K562 (cell line): ENCODE data around the gene CIAO1. TPM values are rescaled to one million over a fixed set of nuclear protein-coding genes. Genes with fewer than 3 reads are reported as not detected.

ENCODE experiments used
- ADNP ChIP-seq: fragments of 200-800 bp; sonication (Bioruptor generic); IDR thresholded peaks from 2 replicates; pipeline ENCODE4 v1.6.1; 2016; ENCODE audit warnings: missing genetic modification characterization, missing compliant biosample characterization
- CBX3 ChIP-seq, 2 experiments: IDR thresholded peaks; 1 replicate in 1 of 2; 2 replicates in 1 of 2; pipeline ENCODE4 v1.6.1; 2012; ENCODE audit warnings: inconsistent platforms in 2 of 2, low read length in 2 of 2, borderline replicate concordance in 1 of 2, control low read depth in 1 of 2
- CHD4 ChIP-seq: fragments of 200-600 bp; sonication (generic); IDR thresholded peaks from 3 replicates; pipeline ENCODE4 v1.6.1; 2012; ENCODE audit warnings: low read depth, mild to moderate bottlenecking, mixed read lengths, low read length, inconsistent platforms; ENCODE audit not compliant: insufficient read depth, insufficient replicate concordance, poor library complexity, severe bottlenecking
- CHD7 ChIP-seq: fragments of 200-600 bp; sonication (generic); IDR thresholded peaks from one replicate; pipeline ENCODE4 v1.6.1; 2012; ENCODE audit warnings: mild to moderate bottlenecking, low read depth, low read length, inconsistent platforms
- FIP1L1 ChIP-seq: fragments of 200-400 bp; formaldehyde crosslinking; IDR thresholded peaks from 2 replicates; pipeline ENCODE4 v1.6.1; 2018; ENCODE audit warnings: mild to moderate bottlenecking, low read depth, low read length; ENCODE audit not compliant: poor library complexity, severe bottlenecking
- HINFP ChIP-seq: fragments of 450-650 bp; conservative IDR thresholded peaks from 2 replicates; pipeline ENCODE4 v1.6.1; 2016; ENCODE audit warnings: missing genetic modification characterization, low read depth, mild to moderate bottlenecking, control low read depth, missing compliant biosample characterization
- NCOR1 ChIP-seq: fragments of 450-650 bp; IDR thresholded peaks from 2 replicates; pipeline ENCODE4 v1.6.1; 2016; ENCODE audit warnings: mild to moderate bottlenecking, moderate library complexity
- POLR2A ChIP-seq: fragments of 450-650 bp; conservative IDR thresholded peaks from 2 replicates; pipeline ENCODE4 v1.6.1; 2016
- RHOXF2B ChIP-seq: fragments of 250-450 bp; sonication (Bioruptor Pico); conservative IDR thresholded peaks from 2 replicates; pipeline ENCODE4 v1.5.1; 2021
- TAL1 ChIP-seq: fragments of 450-650 bp; IDR thresholded peaks from 2 replicates; pipeline ENCODE4 v1.6.1; 2016; ENCODE audit warnings: mild to moderate bottlenecking
- TEAD4 ChIP-seq, 2 experiments: sonication (generic) in 1 of 2; formaldehyde crosslinking in 1 of 2; IDR thresholded peaks; 2 replicates each; pipeline versions ENCODE4 v1.6.1 to v1.8.0; 2012 to 2022; ENCODE audit warnings: borderline replicate concordance in 1 of 2, inconsistent platforms in 1 of 2, low read length in 1 of 2, mild to moderate bottlenecking in 1 of 2, missing genetic modification reagents in 1 of 2
- THRAP3 ChIP-seq: fragments of 450-650 bp; IDR thresholded peaks from 2 replicates; pipeline ENCODE4 v1.6.1; 2016; ENCODE audit warnings: mild to moderate bottlenecking, inconsistent platforms, borderline replicate concordance
- ZFP1 ChIP-seq: fragments of 450-650 bp; formaldehyde crosslinking; IDR thresholded peaks from 2 replicates; pipeline ENCODE4 v1.4.0; 2020; ENCODE audit warnings: mild to moderate bottlenecking, mixed read lengths
- polyA plus RNA-seq, 8 experiments: library from polyadenylated mRNA; depleted of rRNA in 4 of 8; stranded (reverse) in 5 of 8; unstranded in 3 of 8; fragments of >200 nt; fragmentation: Nextera tagmentation in 2 of 8; fragmentation: Illumina TruSeq in 1 of 8; extraction: Ambion mirVana in 2 of 8; extraction: Trizol in 1 of 8; gene quantifications; 2 replicates each; pipeline versions ENCODE4 v1.2.1 to v1.2.3, GENCODE V29; 2011 to 2014; ENCODE audit warnings: inconsistent platforms in 1 of 8, missing spikeins in 1 of 8
- total RNA-seq, 7 experiments: library from RNA; depleted of rRNA in 6 of 7; stranded (reverse); fragments of >200 nt in 6 of 7; fragmentation: Illumina TruSeq in 2 of 7; extraction: Trizol in 2 of 7; gene quantifications; 2 replicates each; pipeline versions ENCODE4 v1.2.1 to v1.2.3, GENCODE V29; 2011 to 2021; ENCODE audit warnings: low replicate concordance in 1 of 7

CIAO1 gene
- total and polyA plus RNA-seq, 9 of the 15 experiments (the other 6 are each of a cell fraction or from before 2014, with no cell fraction given), result 11.4 to 156 (median 92.8) TPM

- no peak for TF ChIP-seq CBX3 (IDR thresholded peaks at IDR 0.05; ENCODE audit: borderline replicate concordance in 1 of 2, low read length in 2 of 2)
- TF ChIP-seq NCOR1, result peak; percentile 31; the same call in 1 of the 2 replicates
- no peak for TF ChIP-seq THRAP3
- TF ChIP-seq ADNP (tag), result no peak
- no peak for TF ChIP-seq FIP1L1
- no peak for TF ChIP-seq RHOXF2B (CRISPR knock-in tag)
- no peak for TF ChIP-seq CHD7
- no peak for TF ChIP-seq POLR2A
- TF ChIP-seq TEAD4 (IDR thresholded peaks at IDR 0.05; ENCODE audit: low read length), result peak; percentile 52; the same call in 1 of the 2 replicates
- TF ChIP-seq TEAD4 (CRISPR knock-in tag; IDR thresholded peaks at IDR 0.05; ENCODE audit: borderline replicate concordance), result no peak
- no peak for TF ChIP-seq ZFP1 (CRISPR knock-in tag)
- no peak for TF ChIP-seq HINFP (tag)
- TF ChIP-seq TAL1, result peak; percentile 32; the same call in 1 of the 2 replicates
- TF ChIP-seq CHD4, result no peak
Measured at GRCh38 chr2:96301865-96302264, 35.8 kb downstream of the CIAO1 start (continued).
